ENCODE data around the gene C4orf50. TPM values are rescaled to one million over a fixed set of nuclear protein-coding genes. Genes with fewer than 3 reads are reported as not detected.

The C4orf50 gene
- total and polyA plus RNA-seq, 2 of the 8 experiments (the other 6 are each of a cell fraction or from before 2014, with no cell fraction given), result 0.08 to 0.22 TPM

GRCh38 chr4:6028168-6028567 lies 9.9 kb upstream of the C4orf50 start:
- Histone ChIP-seq H3K14ac (ENCODE audit: insufficient read length) (no peak overlapping the region), H3K18ac (ENCODE audit: extremely low read depth, low read length) (no peak overlapping the region), H3K79me2 (ENCODE audit: control insufficient read depth in 1 of 2, insufficient read depth in 2 of 2, low read length in 2 of 2) (no peaks in the 10 kb centered on the region), H3K4ac (replicated peaks; ENCODE audit: insufficient read length, low read depth, low read length) (no peak overlapping the region), H4K8ac (ENCODE audit: extremely low read depth, insufficient read depth, low read length) (no peak overlapping the region), H2BK12ac (ENCODE audit: low read depth, low read length) (no peak overlapping the region), H3K4me1 (replicated peaks in 1 of 4; ENCODE audit: control insufficient read depth in 3 of 4, insufficient read depth in 4 of 4, low read length in 3 of 4) (peaks cover 0 to 5% (median 0%) of the 10 kb centered on the region in 4 experiments; a peak in 2 of 7 replicates), H3K23ac (ENCODE audit: insufficient read length) (no peak overlapping the region), H2BK20ac (ENCODE audit: low read length) (no peak overlapping the region), H3K9ac (replicated peaks in 1 of 4; ENCODE audit: extremely low read depth in 1 of 4, low read depth in 3 of 4, low read length in 3 of 4) (no peak overlapping the region), H3K4me3 (ENCODE audit: extremely low read depth in 1 of 4, insufficient read depth in 2 of 4, low read depth in 3 of 4, low read length in 4 of 4) (no peak overlapping the region), H3K56ac (replicated peaks; ENCODE audit: insufficient read length, low read depth, low read length) (no peak overlapping the region), H2AK5ac (ENCODE audit: low read depth, low read length) (no peak overlapping the region), H3K9me3 (ENCODE audit: insufficient read depth in 2 of 2, low read depth in 1 of 2, low read length in 1 of 2) (no peaks in the 10 kb centered on the region), H4K5ac (ENCODE audit: insufficient read length, low read depth, low read length) (no peak overlapping the region), H4K20me1 (replicated peaks in 1 of 2; ENCODE audit: control insufficient read depth in 1 of 2, insufficient read depth in 2 of 2, low read length in 2 of 2) (no peaks in the 10 kb centered on the region), H3K27ac (ENCODE audit: low read depth, low read length) (no peak overlapping the region), H3K23me2 (ENCODE audit: low read depth, low read length) (no peaks in the 10 kb centered on the region), H4K91ac (replicated peaks; ENCODE audit: insufficient read length, low read length) (no peak overlapping the region), H3K79me1 (ENCODE audit: low read depth, low read length) (no peaks in the 10 kb centered on the region), H2BK15ac (ENCODE audit: low read length) (no peak overlapping the region), H2BK120ac (replicated peaks; ENCODE audit: low read depth, low read length) (no peak overlapping the region), H2BK5ac (ENCODE audit: low read depth, low read length) (no peak overlapping the region), H3K4me2 (ENCODE audit: insufficient read depth in 1 of 2, low read depth in 2 of 2, low read length in 2 of 2) (no peak overlapping the region), H3K36me3 (ENCODE audit: control insufficient read depth in 2 of 4, insufficient read depth in 4 of 4, low read length in 3 of 4) (no peaks in the 10 kb centered on the region), H3K27me3 (replicated peaks in 1 of 4; ENCODE audit: control insufficient read depth in 3 of 4, extremely low read depth in 1 of 4, insufficient read depth in 3 of 4, low read length in 3 of 4) (no peaks in the 10 kb centered on the region), H2AFZ (ENCODE audit: low read length) (no peak overlapping the region)
- CTCF ChIA-PET (ENCODE audit: partially characterized antibody), result interaction anchor here (0.7 to 1.3 kb wide), 2 partner anchors 8 to 34 kb away, joined by 3 to 6 read pairs; no protein-coding TSS in a partner anchor
- DNase-seq (ENCODE audit: low read depth in 1 of 2, low spot score in 2 of 2) (no peak), FAIRE-seq (no peak)
- POLR2A ChIA-PET (ENCODE audit: partially characterized antibody), result no interaction called here
- WGBS, 2 experiments (ENCODE audit: extremely low coverage in 1 of 2, insufficient coverage in 1 of 2, insufficient read length in 1 of 2, insufficient replicate concordance in 2 of 2, low coverage in 1 of 2, low lambda C conversion rate in 2 of 2, missing lambda C conversion rate in 1 of 2), result 80% methylated on average over 9 of the region's 10 CpGs; no CpG with 5 or more reads in 1 of the 2 experiments
- TF ChIP-seq ATF2 (IDR thresholded peaks at IDR 0.05; ENCODE audit: low read length) (no peak), EZH2 (IDR thresholded peaks at IDR 0.05; ENCODE audit: low read depth, low read length, severe bottlenecking) (no peak), BACH1 (IDR thresholded peaks at IDR 0.05; ENCODE audit: low read length) (no peak), TAF7 (optimal IDR thresholded peaks at IDR 0.05; ENCODE audit: borderline replicate concordance, low read depth, low read length) (no peak), MAFK (IDR thresholded peaks at IDR 0.05; ENCODE audit: low read depth, low read length) (no peak), POLR2AphosphoS5 (IDR thresholded peaks at IDR 0.05; ENCODE audit: low read depth, low read length) (no peak), TCF12 (IDR thresholded peaks at IDR 0.05; ENCODE audit: low read depth, low read length) (no peak), ZNF274 (IDR thresholded peaks at IDR 0.05; ENCODE audit: borderline replicate concordance, extremely low read depth, low read length) (no peak), RBBP5 (IDR thresholded peaks at IDR 0.05; ENCODE audit: borderline replicate concordance, low read depth, low read length) (no peak), CHD1 (IDR thresholded peaks at IDR 0.05; ENCODE audit: low read depth, low read length) (no peak), SP4 (IDR thresholded peaks at IDR 0.05; ENCODE audit: low read length) (no peak), CBX5 (IDR thresholded peaks at IDR 0.05; ENCODE audit: low read depth, low read length) (no peak), TEAD4 (IDR thresholded peaks at IDR 0.05; ENCODE audit: low read depth, low read length) (no peak), BCL11A (IDR thresholded peaks at IDR 0.05; ENCODE audit: low read depth in 2 of 2, low read length in 2 of 2) (no peak)

Data from H1 (cell line).